ENCODE data around the gene TMEM63B.
"Not testable (repeated sequence)": the region's sequence is repeated elsewhere in the genome, so short reads cannot be mapped to it uniquely, and the experiment has no call there.

The TMEM63B gene

GRCh38 chr6:44094403-44095242 lies 32.7 kb upstream of the TMEM63B start:
- no peak for DNase-seq

GRCh38 chr6:44095243-44095623 lies 32.1 kb upstream of the TMEM63B start:
- DNase-seq = not testable (repeated sequence)

- DNase-seq = peak; percentile 76
These were observed 30.7 kb upstream of the TMEM63B start for GRCh38 chr6:44096612-44097011.

DNA sequence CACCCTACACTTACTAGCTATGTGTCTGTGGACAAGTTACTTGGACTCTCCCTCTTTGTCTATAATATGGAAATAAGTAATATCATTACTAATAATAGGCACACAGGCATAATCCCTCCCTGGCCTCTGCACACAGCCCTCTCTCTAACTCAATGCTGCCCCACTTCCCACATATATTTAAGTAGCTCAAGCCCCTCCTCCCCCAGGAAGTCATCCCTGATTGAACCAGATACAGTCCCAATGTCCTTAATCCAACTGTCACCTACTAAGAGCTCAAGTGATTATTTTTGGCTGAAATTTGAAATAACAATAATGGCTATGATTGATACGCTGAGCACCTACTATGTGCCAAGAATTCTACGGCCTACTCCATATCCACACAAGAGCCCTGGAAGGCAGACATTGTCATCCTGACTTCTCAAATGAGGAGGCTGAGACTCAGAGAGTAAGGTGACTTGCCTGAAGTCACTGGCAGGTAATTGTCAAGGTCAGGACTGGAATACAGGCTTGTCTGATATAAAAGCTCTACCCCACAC lies 29.5 kb upstream of the TMEM63B start:
- no peak for DNase-seq

DNA sequence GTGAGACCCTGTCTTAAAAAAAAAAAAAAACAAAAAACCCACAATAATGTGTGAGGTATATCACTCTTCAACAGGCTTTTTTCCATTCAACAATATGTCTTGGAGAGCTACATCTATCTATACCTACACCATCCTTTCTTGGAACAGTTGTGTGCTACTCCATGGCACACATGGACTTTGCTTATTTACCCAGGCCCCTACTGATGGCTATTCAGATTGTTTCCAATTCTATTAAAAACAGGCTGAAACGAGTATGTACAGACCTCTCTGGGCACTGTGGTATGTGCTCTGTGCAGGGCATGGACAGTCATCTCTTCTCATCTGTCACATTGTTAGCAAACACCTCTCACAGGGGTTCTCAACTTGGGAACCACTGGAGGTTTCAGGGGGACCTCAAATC lies 28.2 kb upstream of the TMEM63B start:
- DNase-seq = no peak

GRCh38 chr6:44100088-44100550 lies 27.2 kb upstream of the TMEM63B start:
- DNase-seq = peak; percentile 16

- no peak for DNase-seq
These were observed 25.5 kb upstream of the TMEM63B start for GRCh38 chr6:44101832-44102231.

DNA sequence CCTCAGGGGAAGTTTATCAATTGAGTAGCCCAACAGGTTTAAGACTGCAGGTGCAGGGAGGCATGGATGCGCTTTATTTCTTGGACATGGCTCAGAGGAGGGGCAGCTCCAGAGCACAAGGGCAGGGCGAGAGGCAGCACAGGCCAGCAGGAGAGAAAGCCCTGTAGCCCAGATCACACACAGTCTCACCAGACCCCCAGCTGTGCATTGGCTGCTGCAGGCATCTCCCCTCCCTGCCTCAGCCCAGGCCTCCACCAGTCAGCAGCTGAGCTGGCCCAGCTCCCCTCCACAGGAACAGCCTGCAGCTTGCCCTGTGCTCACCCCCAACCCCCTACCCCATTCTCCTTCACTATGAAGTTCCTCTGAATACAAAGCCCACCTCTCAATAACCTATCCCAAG lies 24.8 kb upstream of the TMEM63B start:
- DNase-seq = no peak

DNA sequence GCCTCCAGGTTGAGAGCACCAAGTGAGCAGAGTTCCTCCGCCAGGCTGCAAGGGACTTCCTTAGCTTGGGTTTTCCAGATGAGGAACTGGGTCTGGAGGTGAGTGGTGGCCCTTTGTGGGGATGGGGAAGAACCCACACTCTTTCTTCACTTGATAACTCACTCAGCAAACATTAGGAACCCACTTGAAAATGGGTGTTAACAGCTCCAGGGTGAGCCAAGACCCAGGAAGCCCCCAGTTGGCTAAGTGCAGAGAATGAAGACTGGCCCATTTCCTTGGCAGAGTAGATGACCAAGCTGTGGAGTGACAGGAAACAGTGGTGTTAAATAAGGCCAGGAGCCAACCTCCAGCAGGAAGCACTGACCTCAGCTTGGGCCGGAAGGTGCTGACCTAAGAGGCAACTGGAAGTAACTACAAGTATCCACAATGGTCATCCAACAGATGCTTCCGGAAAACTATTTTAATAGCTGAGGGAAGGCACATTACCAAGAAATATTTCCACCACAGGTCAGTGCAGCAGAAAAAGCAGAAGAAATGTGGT lies 22.8 kb upstream of the TMEM63B start:
- no peak for DNase-seq

GRCh38 chr6:44105146-44105545 lies 22.2 kb upstream of the TMEM63B start:
- DNase-seq = peak; percentile 64

GRCh38 chr6:44105993-44106740 lies 21.2 kb upstream of the TMEM63B start:
- DNase-seq = no peak

DNA sequence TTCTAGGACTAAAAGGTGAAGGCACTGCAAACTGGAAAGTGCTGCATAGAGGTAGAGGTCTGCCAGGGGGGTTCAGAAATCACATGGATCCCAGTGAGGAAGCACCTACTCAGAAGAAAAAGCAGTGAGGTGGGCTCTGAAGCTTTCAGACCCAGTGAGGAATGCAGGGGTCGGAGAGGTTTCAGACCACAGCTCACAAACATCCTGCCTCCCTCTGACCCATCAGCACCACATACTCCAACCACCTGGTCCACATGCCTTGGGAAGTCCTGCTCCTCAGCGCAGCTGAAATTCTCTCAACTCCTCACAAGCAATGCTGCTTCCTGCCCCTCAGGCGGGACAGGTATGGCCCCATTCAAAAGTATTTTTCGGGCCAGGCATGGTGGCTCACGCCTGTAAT lies 20.3 kb upstream of the TMEM63B start:
- no peak for DNase-seq

DNA sequence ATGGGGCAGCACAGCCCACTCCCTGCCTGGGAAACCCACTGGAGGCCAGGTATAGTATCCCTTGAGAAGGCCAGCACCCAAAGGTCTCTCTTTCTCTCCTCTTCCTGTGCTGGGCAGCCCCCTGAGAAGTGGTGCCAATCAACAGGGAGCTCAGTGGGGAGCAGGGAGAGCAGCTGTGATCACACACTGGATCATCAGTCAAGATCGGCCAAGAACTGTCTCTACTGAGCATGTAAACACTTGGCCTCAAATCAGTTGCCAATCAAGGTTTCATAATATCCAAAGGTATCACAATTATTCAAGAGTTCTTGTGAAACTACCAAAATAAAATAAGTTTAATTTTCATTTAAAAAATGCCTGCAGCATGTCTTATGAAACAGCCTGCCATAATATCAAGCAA lies 18.9 kb upstream of the TMEM63B start:
- no peak for DNase-seq

DNA sequence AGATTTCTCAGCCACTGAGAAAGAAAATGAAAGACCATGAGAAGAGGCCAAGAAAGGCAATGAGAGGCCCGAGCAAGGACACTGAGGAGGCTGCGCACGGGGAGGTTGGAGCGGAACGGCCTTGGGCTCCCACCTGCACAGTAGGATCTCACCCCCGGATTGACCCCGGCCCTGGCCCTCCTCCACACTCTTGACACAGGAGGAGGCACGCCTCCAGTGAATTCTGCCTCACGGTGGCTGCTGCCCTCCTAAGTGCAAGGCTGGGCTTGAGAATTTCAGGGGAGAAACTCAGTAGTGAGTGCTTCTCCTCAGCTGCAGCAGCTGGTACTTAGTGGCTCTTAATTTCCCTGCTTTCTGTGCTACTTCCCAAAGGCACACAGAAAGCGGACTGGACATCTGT lies 18.1 kb upstream of the TMEM63B start:
- no peak for DNase-seq

DNA sequence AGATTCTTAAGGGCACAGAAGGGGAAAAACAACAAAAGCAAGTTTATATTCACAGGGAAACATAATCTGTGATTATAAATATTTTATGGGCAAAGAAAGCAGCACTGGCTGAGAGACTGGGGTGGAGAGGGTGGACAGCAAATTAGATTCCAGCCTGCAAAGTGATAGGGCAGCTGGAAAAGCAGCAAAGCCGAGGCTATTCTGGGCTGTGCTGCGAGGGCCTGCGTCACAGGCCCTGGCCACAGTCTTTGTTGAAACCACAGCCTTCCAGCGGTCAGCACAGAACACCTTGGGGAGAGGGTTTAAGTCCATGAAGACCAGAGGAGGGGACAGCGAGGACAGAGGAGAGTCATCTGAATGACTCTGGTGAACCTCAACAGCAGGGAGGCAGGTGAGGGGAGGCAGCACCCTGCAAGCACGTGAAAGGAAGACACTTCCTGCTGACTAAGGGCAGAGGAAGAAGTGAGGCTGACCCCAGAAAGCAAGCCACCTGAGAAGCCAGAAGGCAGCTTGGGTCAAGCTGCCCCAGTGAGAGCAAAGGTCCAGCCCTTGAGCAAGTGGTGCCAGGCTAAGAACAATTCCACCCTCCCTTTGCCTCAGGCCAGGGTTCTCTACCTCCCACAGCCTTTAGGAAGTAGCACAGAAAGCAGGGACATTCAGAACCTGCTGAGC lies 17.2 kb upstream of the TMEM63B start:
- no peak for DNase-seq

GRCh38 chr6:44110966-44111365 lies 16.4 kb upstream of the TMEM63B start:
- no peak for DNase-seq

DNA sequence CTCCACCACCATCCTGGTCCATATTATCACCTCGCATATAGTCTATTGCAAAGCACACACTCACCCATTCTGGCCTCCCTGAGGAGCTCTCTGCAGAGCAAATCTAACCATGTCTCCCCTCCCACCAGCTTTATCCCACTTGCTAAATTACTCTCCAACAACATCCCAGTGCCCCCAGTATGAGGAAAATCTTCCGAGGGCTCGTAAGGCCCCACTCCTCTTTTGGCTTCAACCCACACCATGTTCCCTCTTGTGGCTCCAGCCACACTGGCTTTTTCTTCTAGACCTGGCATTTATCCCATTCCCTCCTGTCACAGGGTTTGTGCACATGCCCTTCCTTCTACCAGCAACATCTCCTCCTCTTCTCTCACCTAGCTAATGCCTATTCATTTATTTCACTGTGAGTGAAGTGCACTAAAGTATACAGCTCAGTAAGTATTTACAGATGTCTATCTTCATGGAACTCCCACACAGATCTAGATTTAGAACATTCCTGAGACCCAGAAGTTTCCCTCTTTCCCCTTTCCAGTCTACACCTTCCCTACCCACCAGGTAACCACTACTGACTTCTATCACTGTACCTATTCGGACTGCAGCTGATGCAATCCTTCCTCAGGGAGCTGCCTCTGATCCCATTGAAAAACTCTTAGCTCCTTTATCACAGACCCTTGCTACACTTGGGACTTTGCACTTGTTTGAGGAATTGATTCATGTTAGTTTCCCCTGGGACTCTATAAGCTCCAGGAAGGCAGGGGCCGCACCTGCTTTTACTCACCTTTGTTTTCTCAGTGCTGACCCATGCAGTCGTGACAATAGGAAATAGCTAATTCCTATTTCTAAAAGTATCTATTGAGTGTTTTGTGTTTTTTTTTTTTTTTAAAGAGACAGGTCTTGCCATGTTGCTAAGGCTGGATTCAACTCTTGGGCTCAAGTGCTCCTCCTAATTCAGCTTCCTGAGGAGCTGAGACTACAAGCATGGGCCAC lies 15.6 kb upstream of the TMEM63B start:
- DNase-seq = no peak

DNA sequence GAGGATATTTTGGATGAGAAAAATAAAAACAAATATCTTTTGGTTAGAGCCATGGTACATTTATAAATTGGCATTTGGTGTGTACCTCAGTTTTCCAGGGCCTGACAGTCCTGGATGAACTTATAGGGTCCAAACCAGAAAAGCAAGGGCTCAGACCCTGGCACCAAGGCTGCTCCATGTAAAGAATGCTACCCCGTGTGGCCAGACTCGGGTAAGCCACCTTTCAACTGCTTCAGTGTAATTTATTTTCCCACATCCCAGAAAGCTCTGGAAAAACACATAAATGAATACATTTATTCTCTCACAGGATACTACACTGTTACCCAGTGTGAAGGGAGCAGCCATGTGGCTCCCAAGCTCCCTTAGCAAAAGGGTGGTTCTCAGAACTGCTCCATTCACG lies 13.9 kb upstream of the TMEM63B start:
- DNase-seq = no peak

DNA sequence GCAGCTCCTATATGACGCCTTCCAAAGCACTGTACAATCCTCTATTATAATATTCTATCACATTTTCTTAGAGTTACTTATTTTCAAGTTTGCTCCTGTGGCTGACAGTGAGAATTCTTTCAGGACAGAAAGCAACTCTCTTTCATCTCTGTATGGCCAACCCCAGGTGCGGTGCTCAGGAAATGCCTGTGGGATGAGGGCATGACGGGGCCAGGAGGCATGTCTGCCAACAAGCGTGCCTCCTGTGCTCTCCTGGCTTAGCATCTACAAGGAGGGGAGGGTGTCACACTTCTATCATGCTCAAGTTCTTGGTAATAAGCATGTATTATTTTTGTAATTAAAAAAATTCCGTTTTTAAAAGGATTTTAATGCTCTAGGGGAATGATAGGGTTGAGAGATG lies 11.5 kb upstream of the TMEM63B start:
- DNase-seq = no peak

DNA sequence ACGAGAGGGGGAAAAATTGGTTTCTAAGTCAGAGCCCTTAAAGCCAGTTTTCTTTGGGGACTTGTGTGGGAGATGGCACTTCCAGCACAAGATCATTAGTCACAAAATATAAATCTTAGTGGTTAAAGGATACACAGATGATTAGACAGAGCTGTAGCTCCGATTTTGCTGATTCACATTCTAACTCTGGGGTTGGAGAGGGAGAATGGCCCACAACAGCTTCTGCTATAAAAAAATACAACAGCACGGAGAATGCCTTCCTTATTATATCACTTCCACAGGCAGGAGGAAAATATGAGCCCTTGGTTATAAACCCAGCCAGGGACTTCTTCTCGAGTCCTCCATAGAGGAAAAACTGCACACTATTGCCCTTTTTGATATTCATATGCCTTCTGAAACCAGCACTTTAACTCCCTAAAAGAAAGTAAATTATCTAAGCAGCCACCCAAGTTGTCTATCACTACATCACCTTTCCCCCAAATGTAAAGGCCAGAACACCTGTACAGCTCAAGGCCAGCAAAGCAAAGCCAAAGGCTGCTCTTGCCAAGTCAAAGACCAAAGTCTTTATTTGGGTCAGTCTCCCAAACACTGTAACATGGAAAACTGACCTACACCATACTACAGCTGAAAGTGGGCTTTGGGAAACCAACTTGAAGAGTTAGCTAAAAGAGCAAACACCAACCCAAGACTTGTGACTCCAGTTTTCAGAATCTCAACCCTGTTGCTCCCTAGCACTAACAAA lies 10.5 kb upstream of the TMEM63B start:
- DNase-seq = no peak
